H9 (cell line): ENCODE results near the gene SESN2. TPM values are rescaled to one million over a fixed set of nuclear protein-coding genes. Genes with fewer than 3 reads are reported as not detected.

ENCODE experiments used
- DNase-seq: peaks from one replicate; pipeline ENCODE4 v3.0.0-alpha.2; 2017
- H2AFZ ChIP-seq: one replicate; pipeline ENCODE4 v1.6.1; 2013; ENCODE audit warnings: mild to moderate bottlenecking, low read length, control low read depth, moderate library complexity
- H2AK5ac ChIP-seq: 2 replicates; pipeline ENCODE4 v1.6.1; 2013; ENCODE audit warnings: low read length, control low read depth, mixed read lengths; ENCODE audit not compliant: insufficient read length
- H2BK120ac ChIP-seq: one replicate; pipeline ENCODE4 v1.6.1; 2013; ENCODE audit warnings: low read depth, mild to moderate bottlenecking, low read length, control low read depth, inconsistent platforms; ENCODE audit not compliant: poor library complexity, severe bottlenecking
- H2BK12ac ChIP-seq: 2 replicates; pipeline ENCODE4 v1.6.1; 2013; ENCODE audit warnings: low read length, control low read depth, mixed read lengths, low read depth; ENCODE audit not compliant: insufficient read length
- H2BK15ac ChIP-seq: 2 replicates; pipeline ENCODE4 v1.6.1; 2013; ENCODE audit warnings: low read depth, low read length, control low read depth
- H2BK20ac ChIP-seq: one replicate; pipeline ENCODE4 v1.6.1; 2013; ENCODE audit warnings: low read depth, mild to moderate bottlenecking, low read length, control low read depth, inconsistent platforms; ENCODE audit not compliant: poor library complexity, severe bottlenecking
- H2BK5ac ChIP-seq: 2 replicates; pipeline ENCODE4 v1.6.1; 2013; ENCODE audit warnings: low read length, control low read depth, mixed read lengths; ENCODE audit not compliant: insufficient read length
- H3K14ac ChIP-seq: 2 replicates; pipeline ENCODE4 v1.6.1; 2013; ENCODE audit warnings: low read length, control low read depth; ENCODE audit not compliant: insufficient read depth
- H3K18ac ChIP-seq: 2 replicates; pipeline ENCODE4 v1.6.1; 2013; ENCODE audit warnings: low read depth, mild to moderate bottlenecking, mixed read lengths, low read length, control low read depth; ENCODE audit not compliant: insufficient read length
- H3K23ac ChIP-seq: 2 replicates; pipeline ENCODE4 v1.6.1; 2013; ENCODE audit warnings: low read length, control low read depth, mixed read lengths, low read depth; ENCODE audit not compliant: insufficient read length
- H3K23me2 ChIP-seq: 2 replicates; pipeline ENCODE4 v1.6.1; 2013; ENCODE audit warnings: low read depth, mild to moderate bottlenecking, mixed read lengths, low read length, control low read depth; ENCODE audit not compliant: insufficient read length, poor library complexity, severe bottlenecking
- H3K27ac ChIP-seq: 2 replicates; pipeline ENCODE4 v1.5.1; 2013; ENCODE audit warnings: low read length, control low read depth, mixed read lengths, low read depth; ENCODE audit not compliant: insufficient read length
- H3K27me3 ChIP-seq: 2 replicates; pipeline ENCODE4 v1.6.1; 2013; ENCODE audit warnings: low read length, control low read depth, inconsistent platforms; ENCODE audit not compliant: insufficient read depth
- H3K4ac ChIP-seq: 2 replicates; pipeline ENCODE4 v1.6.1; 2013; ENCODE audit warnings: low read depth, mild to moderate bottlenecking, control low read depth, inconsistent platforms, low read length, moderate library complexity
- H3K4me1 ChIP-seq: 2 replicates; pipeline ENCODE4 v1.6.1; 2013; ENCODE audit warnings: low read length, control low read depth, inconsistent platforms; ENCODE audit not compliant: insufficient read depth
- H3K4me2 ChIP-seq: 2 replicates; pipeline ENCODE4 v1.6.1; 2013; ENCODE audit warnings: low read length, control low read depth, mixed read lengths; ENCODE audit not compliant: insufficient read length, insufficient read depth
- H3K56ac ChIP-seq: 2 replicates; pipeline ENCODE4 v1.6.1; 2013; ENCODE audit warnings: low read depth, mild to moderate bottlenecking, mixed read lengths, low read length, control low read depth; ENCODE audit not compliant: insufficient read length
- H3K79me1 ChIP-seq: 2 replicates; pipeline ENCODE4 v1.6.1; 2013; ENCODE audit warnings: low read depth, mild to moderate bottlenecking, moderate library complexity, low read length, control low read depth, inconsistent platforms; ENCODE audit not compliant: insufficient read depth, poor library complexity, severe bottlenecking
- H3K79me2 ChIP-seq: 2 replicates; pipeline ENCODE4 v1.6.1; 2013; ENCODE audit warnings: low read length, control low read depth, inconsistent platforms; ENCODE audit not compliant: insufficient read depth
- H3K9ac ChIP-seq: 2 replicates; pipeline ENCODE4 v1.6.1; 2013; ENCODE audit warnings: low read length, control low read depth, mixed read lengths; ENCODE audit not compliant: insufficient read length; ENCODE audit errors: extremely low read depth
- H3K9me3 ChIP-seq: one replicate; pipeline ENCODE4 v1.6.1; 2013; ENCODE audit warnings: low read depth, low read length, inconsistent platforms; ENCODE audit not compliant: control insufficient read depth
- H3T11ph ChIP-seq: one replicate; pipeline ENCODE4 v1.6.1; 2013; ENCODE audit warnings: mild to moderate bottlenecking, low read length, control low read depth, inconsistent platforms
- H4K20me1 ChIP-seq: one replicate; pipeline ENCODE4 v1.6.1; 2013; ENCODE audit not compliant: control insufficient read depth, insufficient read length, insufficient read depth
- H4K5ac ChIP-seq: 2 replicates; pipeline ENCODE4 v1.6.1; 2013; ENCODE audit warnings: low read depth, mild to moderate bottlenecking, mixed read lengths, low read length, control low read depth; ENCODE audit not compliant: insufficient read length
- H4K8ac ChIP-seq: replicated peaks from 2 replicates; pipeline ENCODE4 v1.6.1; 2013; ENCODE audit warnings: low read length, control low read depth, mixed read lengths, low read depth; ENCODE audit not compliant: insufficient read length
- H4K91ac ChIP-seq: 2 replicates; pipeline ENCODE4 v1.6.1; 2013; ENCODE audit warnings: low read depth, mild to moderate bottlenecking, moderate library complexity, mixed read lengths, low read length, control low read depth; ENCODE audit not compliant: insufficient read length
- H3K27ac Mint-ChIP-seq, 3 experiments: 2 replicates in 2 of 3; 3 replicates in 1 of 3; pipeline ENCODE4 v1.8.0; 2020 to 2021; ENCODE audit warnings: mixed read lengths in 3 of 3, mild to moderate bottlenecking in 1 of 3, moderate library complexity in 1 of 3
- H3K27me3 Mint-ChIP-seq: 2 replicates; pipeline ENCODE4 v1.8.0; 2021; ENCODE audit warnings: low read depth, mild to moderate bottlenecking, moderate library complexity, mixed read lengths
- H3K36me3 Mint-ChIP-seq, 3 experiments: 2 replicates in 2 of 3; 3 replicates in 1 of 3; pipeline ENCODE4 v1.8.0; 2020 to 2021; ENCODE audit warnings: low read depth in 3 of 3, mixed read lengths in 3 of 3; ENCODE audit not compliant: insufficient read depth in 1 of 3
- H3K4me1 Mint-ChIP-seq, 2 experiments: 2 replicates each; pipeline ENCODE4 v1.8.0; 2020; ENCODE audit warnings: mixed read lengths in 2 of 2
- H3K4me3 Mint-ChIP-seq, 2 experiments: 2 replicates in 1 of 2; 3 replicates in 1 of 2; pipeline ENCODE4 v1.8.0; 2020 to 2021; ENCODE audit warnings: mild to moderate bottlenecking in 2 of 2, mixed read lengths in 2 of 2, moderate library complexity in 1 of 2
- H3K9me3 Mint-ChIP-seq, 2 experiments: 2 replicates in 1 of 2; 3 replicates in 1 of 2; pipeline ENCODE4 v1.8.0; 2020; ENCODE audit warnings: mild to moderate bottlenecking in 2 of 2, mixed read lengths in 2 of 2, moderate library complexity in 1 of 2
- CTCF ChIP-seq: fragments of 200-600 bp; sonication (generic); conservative IDR thresholded peaks from 3 replicates; pipeline ENCODE4 v1.8.0; 2021; ENCODE audit warnings: antibody characterized with exemption, mild to moderate bottlenecking
- WGBS: extraction: QIAGEN DNeasy Blood & Tissue Kit; methylation state at CpG from one replicate; pipeline ENCODE4 v1.1.7; 2013; ENCODE audit warnings: missing lambda C conversion rate, low lambda C conversion rate, mixed read lengths; ENCODE audit not compliant: insufficient read length; ENCODE audit errors: extremely low coverage; 5-methylcytosine and 5-hydroxymethylcytosine counted together
- total RNA-seq: library from RNA; stranded (reverse); gene quantifications from 2 replicates; pipeline ENCODE4 v1.2.1, GENCODE V29; 2021

Gene SESN2
- total RNA-seq, 1 experiment from 2014 or later = 24.6 TPM

GRCh38 chr1:28279721-28280120 lies 20.4 kb downstream of the SESN2 start:
- Histone ChIP-seq H3K4me2 (no peak overlapping the region), H3K27ac (no peak overlapping the region), H3K9me3 (no peaks in the 10 kb centered on the region), H2AK5ac (no peak overlapping the region), H2BK12ac (no peak overlapping the region), H2AFZ (no peak overlapping the region), H2BK20ac (no peak overlapping the region), H2BK120ac (no peak overlapping the region), H2BK15ac (no peak overlapping the region), H2BK5ac (no peak overlapping the region), H3K18ac (no peak overlapping the region), H3K27me3 (no peaks in the 10 kb centered on the region), H3K14ac (no peak overlapping the region), H4K91ac (no peak overlapping the region), H3K56ac (no peak overlapping the region), H3T11ph (no peak overlapping the region), H3K4me1 (no peaks in the 10 kb centered on the region), H3K9ac (no peak overlapping the region), H3K23ac (no peak overlapping the region), H4K20me1 (no peaks in the 10 kb centered on the region), H3K23me2 (no peaks in the 10 kb centered on the region), H4K5ac (no peak overlapping the region), H3K79me2 (no peaks in the 10 kb centered on the region), H3K79me1 (no peaks in the 10 kb centered on the region), H3K4ac (no peak overlapping the region), H4K8ac (no peak overlapping the region)
- no peak for TF ChIP-seq CTCF
- DNase-seq = no peak
- no peak overlapping the region for H3K27ac Mint-ChIP-seq
- H3K4me3 Mint-ChIP-seq = no peak overlapping the region
- no peaks in the 10 kb centered on the region for H3K27me3 Mint-ChIP-seq
- H3K4me1 Mint-ChIP-seq = peaks cover under 1 to 1% of the 10 kb centered on the region in 2 experiments; a peak in 1 of 4 replicates
- WGBS = no CpG with 5 or more reads among the region's 7 CpGs
- peaks cover 29 to 72% (median 49%) of the 10 kb centered on the region in 3 experiments; a peak in 6 of 7 replicates for H3K36me3 Mint-ChIP-seq
- no peaks in the 10 kb centered on the region for H3K9me3 Mint-ChIP-seq
